Measurements from ENCODE around the gene SETMAR. TPM values are rescaled to one million over a fixed set of nuclear protein-coding genes. Genes with fewer than 3 reads are reported as not detected.

The SETMAR gene
- total RNA-seq, 1 donor from 2014 or later: 34.5 TPM

DNA sequence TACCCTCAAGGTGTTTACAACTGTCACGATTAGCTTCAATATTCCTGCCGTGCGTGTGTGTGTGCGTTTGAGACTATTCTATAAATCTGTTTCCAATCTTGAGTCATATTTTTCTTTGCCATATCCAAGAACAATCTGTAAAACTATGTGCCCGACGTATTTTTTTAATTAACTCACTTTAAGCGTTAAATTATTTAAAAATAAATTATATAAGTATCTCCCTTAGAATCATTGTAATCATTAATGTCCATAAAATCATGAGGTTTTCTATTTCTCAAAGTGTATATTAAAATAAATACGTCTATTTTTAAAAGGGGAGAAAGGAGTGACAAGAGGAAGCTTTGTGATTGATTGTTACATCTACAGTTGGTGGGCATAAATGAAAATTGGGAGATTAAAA, 2.9 kb downstream of the SETMAR start:
- peaks cover 36% of the 10 kb centered on the region for H3K4me1 Mint-ChIP-seq (ENCODE audit: unreplicated experiment)
- DNase-seq (ENCODE audit: extremely low spot score, unreplicated experiment): no peak
- peaks cover 36% of the 10 kb centered on the region for H3K36me3 Mint-ChIP-seq
- no peak for TF ChIP-seq CTCF (conservative IDR thresholded peaks at IDR 0.05)
- H3K4me3 Mint-ChIP-seq: no peak overlapping the region
- peaks cover 5% of the 10 kb centered on the region for H3K9me3 Mint-ChIP-seq
- no peak overlapping the region for H3K27ac Mint-ChIP-seq
- no peaks in the 10 kb centered on the region for H3K27me3 Mint-ChIP-seq

GRCh38 chr3:4306860-4307259, 3.7 kb downstream of the SETMAR start:
- no peak for TF ChIP-seq CTCF (conservative IDR thresholded peaks at IDR 0.05)
- H3K36me3 Mint-ChIP-seq: peaks cover 39% of the 10 kb centered on the region
- peaks cover 3% of the 10 kb centered on the region for H3K9me3 Mint-ChIP-seq
- H3K4me3 Mint-ChIP-seq: peak overlapping the region; percentile 24
- no peak overlapping the region for H3K27ac Mint-ChIP-seq
- H3K27me3 Mint-ChIP-seq: no peaks in the 10 kb centered on the region
- DNase-seq (ENCODE audit: extremely low spot score, unreplicated experiment): no peak
- H3K4me1 Mint-ChIP-seq (ENCODE audit: unreplicated experiment): peaks cover 40% of the 10 kb centered on the region

- Mint-ChIP-seq H3K4me1 (ENCODE audit: unreplicated experiment) (peaks cover 34% of the 10 kb centered on the region), H3K36me3 (peaks cover 52% of the 10 kb centered on the region), H3K27me3 (no peaks in the 10 kb centered on the region), H3K9me3 (no peaks in the 10 kb centered on the region), H3K27ac (no peak overlapping the region), H3K4me3 (no peak overlapping the region)
- TF ChIP-seq CTCF (conservative IDR thresholded peaks at IDR 0.05): no peak
- no peak for DNase-seq (ENCODE audit: extremely low spot score, unreplicated experiment)
These were observed 6.4 kb downstream of the SETMAR start for GRCh38 chr3:4309491-4310128.

- H3K27me3 Mint-ChIP-seq: no peaks in the 10 kb centered on the region
- H3K36me3 Mint-ChIP-seq: peaks cover 50% of the 10 kb centered on the region
- H3K4me1 Mint-ChIP-seq (ENCODE audit: unreplicated experiment): peaks cover 23% of the 10 kb centered on the region
- TF ChIP-seq CTCF (conservative IDR thresholded peaks at IDR 0.05): no peak
- H3K27ac Mint-ChIP-seq: peak overlapping the region; percentile 69
- H3K4me3 Mint-ChIP-seq: peak overlapping the region; percentile 29
- DNase-seq (ENCODE audit: extremely low spot score, unreplicated experiment): no peak
- H3K9me3 Mint-ChIP-seq: no peaks in the 10 kb centered on the region
These were observed 7.8 kb downstream of the SETMAR start for GRCh38 chr3:4310971-4311370.

- no peaks in the 10 kb centered on the region for H3K9me3 Mint-ChIP-seq
- no peaks in the 10 kb centered on the region for H3K27me3 Mint-ChIP-seq
- no peak for TF ChIP-seq CTCF (conservative IDR thresholded peaks at IDR 0.05)
- H3K4me1 Mint-ChIP-seq (ENCODE audit: unreplicated experiment): peaks cover 23% of the 10 kb centered on the region
- peaks cover 54% of the 10 kb centered on the region for H3K36me3 Mint-ChIP-seq
- no peak for DNase-seq (ENCODE audit: extremely low spot score, unreplicated experiment)
- H3K4me3 Mint-ChIP-seq: peak overlapping the region; percentile 20
- peak overlapping the region; percentile 69 for H3K27ac Mint-ChIP-seq
These were observed 8.3 kb downstream of the SETMAR start for GRCh38 chr3:4311496-4311895.
